Skeletal muscle cell (primary cell): Measurements from ENCODE around the gene LAMB4.

Experiments used
- DNase-seq: peaks from one replicate; pipeline ENCODE4 v3.0.0-alpha.2; 2010; ENCODE audit warnings: low read depth
- H3K4me3 ChIP-seq: 2 replicates; pipeline ENCODE4 v1.5.1; 2011; ENCODE audit warnings: low read depth, mild to moderate bottlenecking, control low read depth, low read length, moderate library complexity

LAMB4 gene

DNA sequence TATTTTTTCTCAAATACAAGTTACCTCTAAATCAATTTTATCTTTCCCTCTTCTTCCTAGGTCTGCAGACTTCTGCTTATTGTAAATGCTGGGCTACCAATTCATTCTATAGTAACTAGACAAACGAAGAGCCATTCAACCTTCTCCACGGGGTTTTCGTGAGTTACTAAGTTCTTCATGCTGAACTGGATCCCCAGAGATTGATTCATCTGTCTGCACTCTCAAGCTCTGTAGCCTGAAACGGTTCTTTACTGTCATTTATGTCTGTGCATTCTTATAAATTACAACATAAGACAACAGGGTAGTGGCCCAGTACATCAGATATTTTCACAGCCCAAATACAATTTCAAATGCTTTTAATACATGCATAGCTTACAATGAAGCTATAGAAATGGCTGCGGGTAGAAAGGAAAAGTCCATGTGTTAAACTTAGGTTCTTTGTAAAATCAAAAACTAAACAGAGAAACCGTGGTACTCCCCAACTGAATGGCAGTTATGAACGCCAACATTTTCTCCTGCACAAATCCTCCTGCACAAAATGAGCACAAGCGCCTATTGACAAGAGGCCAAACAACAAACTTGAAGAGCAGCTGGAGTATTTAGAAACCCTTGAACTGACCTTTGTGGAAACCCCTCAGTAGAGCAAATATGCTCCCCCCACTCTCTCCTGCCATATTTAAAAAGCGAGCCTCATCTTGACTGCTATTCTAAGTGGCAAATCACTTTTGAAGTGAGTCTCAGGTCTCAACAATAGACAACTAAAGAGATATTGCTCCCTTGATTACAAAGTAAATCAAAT is 147.9 kb downstream of the LAMB4 start:
- no peak for DNase-seq
- H3K4me3 ChIP-seq = no peak overlapping the region

- DNase-seq = no peak
- H3K4me3 ChIP-seq = no peak overlapping the region
Observed at GRCh38 chr7:107981466-107981865, 148.7 kb downstream of the LAMB4 start.

- DNase-seq = no peak
- no peak overlapping the region for H3K4me3 ChIP-seq
Observed at GRCh38 chr7:107980671-107981190, 149.4 kb downstream of the LAMB4 start.

- no peak overlapping the region for H3K4me3 ChIP-seq
- no peak for DNase-seq
Observed at GRCh38 chr7:107980171-107980570, 150.0 kb downstream of the LAMB4 start.

DNA sequence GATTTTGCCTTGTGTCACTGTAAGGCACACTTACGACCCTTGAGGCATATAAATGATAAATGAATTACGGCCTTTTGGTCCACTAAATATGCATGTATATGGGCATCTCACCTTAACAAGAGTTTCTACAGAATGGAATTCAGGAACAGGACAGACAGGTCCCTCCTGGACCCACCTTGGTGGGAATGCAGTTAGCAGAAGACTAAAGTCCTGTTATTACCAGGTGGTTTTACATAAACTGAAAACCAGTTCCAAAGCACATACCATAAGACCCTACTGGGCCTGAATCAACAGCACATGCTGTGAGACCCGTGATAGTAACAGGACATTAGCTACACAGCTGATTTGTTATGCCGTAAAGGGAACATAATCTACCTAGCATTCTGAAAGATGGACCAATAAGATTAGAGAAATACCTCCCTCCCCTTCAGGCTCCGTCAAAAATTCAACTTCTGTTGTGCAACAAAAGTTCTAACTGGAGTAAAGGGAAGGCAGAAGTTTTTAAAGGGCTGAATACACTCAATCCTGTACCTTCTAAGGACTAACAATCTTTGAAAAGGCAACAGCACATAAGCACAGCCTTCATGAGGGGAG is 151.2 kb downstream of the LAMB4 start:
- DNase-seq = no peak
- no peak overlapping the region for H3K4me3 ChIP-seq

GRCh38 chr7:107977048-107977447 is 153.1 kb downstream of the LAMB4 start:
- H3K4me3 ChIP-seq = no peak overlapping the region
- no peak for DNase-seq

GRCh38 chr7:107976620-107977019 is 153.5 kb downstream of the LAMB4 start:
- no peak for DNase-seq

DNA sequence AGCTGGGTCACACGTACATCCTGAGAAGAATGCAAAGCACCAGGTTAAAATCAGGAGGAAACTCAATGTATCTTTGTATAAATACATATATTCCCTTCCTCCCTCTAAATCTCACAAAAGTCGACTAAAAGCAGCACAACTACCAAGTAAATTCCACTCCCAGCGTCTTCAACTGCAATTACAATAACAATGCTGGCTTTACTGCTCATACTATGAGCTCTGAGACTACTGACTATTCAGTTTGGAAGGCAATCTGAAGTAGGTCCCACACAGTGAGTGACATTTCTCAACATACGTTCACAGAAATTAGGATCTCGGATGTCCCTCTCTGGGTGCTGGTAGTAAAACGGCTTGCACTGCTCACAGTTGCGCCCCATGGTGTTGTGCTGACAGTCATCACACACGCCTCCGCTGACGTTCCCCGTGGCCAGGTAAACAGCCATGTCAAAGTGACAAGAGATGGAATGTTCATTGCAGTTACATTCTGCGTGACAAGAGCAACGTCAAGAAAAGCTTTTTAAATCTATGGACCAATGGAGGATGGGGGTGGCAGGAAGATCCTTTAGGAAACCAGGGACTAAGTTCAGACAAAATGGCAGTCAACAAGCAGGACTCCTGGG is 154.7 kb downstream of the LAMB4 start:
- H3K4me3 ChIP-seq = no peak overlapping the region
- no peak for DNase-seq

More at GRCh38 chr7:107976620-107977019, 153.5 kb downstream of the LAMB4 start:
- no peak overlapping the region for H3K4me3 ChIP-seq

DNA sequence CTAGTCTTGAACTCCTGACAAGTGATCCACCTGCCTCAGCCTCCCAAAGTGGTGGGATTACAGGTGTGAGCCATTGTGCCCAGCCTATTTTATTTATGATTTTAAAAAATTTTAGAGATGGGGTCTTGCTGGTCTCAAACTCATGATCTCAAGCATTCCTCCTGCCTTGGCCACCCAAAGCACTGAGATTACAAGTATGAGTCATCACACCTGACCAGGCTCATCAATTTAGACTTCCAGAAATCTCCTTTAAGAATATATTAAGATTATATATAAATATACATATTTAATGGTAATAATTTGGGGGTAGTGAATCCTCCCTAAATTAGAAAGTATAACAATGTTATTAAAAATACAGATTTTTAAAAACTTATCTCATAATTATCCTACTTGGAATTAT is 156.3 kb downstream of the LAMB4 start:
- DNase-seq = no peak

More for the DNA sequence above, 156.3 kb downstream of the LAMB4 start:
- no peak overlapping the region for H3K4me3 ChIP-seq
